MM.1S (cell line): ENCODE measurements around the gene PICALM.

Experiments used
- EZH2 ChIP-seq: fragments of 300-600 bp; sonication (generic); optimal IDR thresholded peaks from 2 replicates; pipeline ENCODE3; 2017; ENCODE audit warnings: low read depth, mild to moderate bottlenecking, antibody characterized with exemption, low read length, mixed read lengths
- TF ChIP-seq, protein P1 (sequence below): fragments of 300-600 bp; sonication (generic); IDR thresholded peaks from 2 replicates; pipeline ENCODE4 v1.5.1; 2016; ENCODE audit warnings: antibody characterized with exemption, low read length, mixed read lengths

GRCh38 chr11:86108191-86108590 is 39.3 kb upstream of the PICALM start:
- TF ChIP-seq, protein P1, sequence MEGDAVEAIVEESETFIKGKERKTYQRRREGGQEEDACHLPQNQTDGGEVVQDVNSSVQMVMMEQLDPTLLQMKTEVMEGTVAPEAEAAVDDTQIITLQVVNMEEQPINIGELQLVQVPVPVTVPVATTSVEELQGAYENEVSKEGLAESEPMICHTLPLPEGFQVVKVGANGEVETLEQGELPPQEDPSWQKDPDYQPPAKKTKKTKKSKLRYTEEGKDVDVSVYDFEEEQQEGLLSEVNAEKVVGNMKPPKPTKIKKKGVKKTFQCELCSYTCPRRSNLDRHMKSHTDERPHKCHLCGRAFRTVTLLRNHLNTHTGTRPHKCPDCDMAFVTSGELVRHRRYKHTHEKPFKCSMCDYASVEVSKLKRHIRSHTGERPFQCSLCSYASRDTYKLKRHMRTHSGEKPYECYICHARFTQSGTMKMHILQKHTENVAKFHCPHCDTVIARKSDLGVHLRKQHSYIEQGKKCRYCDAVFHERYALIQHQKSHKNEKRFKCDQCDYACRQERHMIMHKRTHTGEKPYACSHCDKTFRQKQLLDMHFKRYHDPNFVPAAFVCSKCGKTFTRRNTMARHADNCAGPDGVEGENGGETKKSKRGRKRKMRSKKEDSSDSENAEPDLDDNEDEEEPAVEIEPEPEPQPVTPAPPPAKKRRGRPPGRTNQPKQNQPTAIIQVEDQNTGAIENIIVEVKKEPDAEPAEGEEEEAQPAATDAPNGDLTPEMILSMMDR, result no peak
- no peak for TF ChIP-seq EZH2
